Stimulated activated CD4-positive, alpha-beta T cell treated with anti-CD3 and anti-CD28 coated beads, Interleukin-1b, Interleukin-23, amount 100 ng/mL, for 1 hour (primary cell): ENCODE data around the gene OR52K2.
"Not testable (repeated sequence)": the region's sequence is repeated elsewhere in the genome, so short reads cannot be mapped to it uniquely, and the experiment has no call there.

ENCODE experiments used
- DNase-seq, 2 donors: peaks; one replicate each; pipeline ENCODE4 v3.0.0-alpha.2; 2020; ENCODE audit warnings: low read depth in 2 of 2

OR52K2 gene

DNA sequence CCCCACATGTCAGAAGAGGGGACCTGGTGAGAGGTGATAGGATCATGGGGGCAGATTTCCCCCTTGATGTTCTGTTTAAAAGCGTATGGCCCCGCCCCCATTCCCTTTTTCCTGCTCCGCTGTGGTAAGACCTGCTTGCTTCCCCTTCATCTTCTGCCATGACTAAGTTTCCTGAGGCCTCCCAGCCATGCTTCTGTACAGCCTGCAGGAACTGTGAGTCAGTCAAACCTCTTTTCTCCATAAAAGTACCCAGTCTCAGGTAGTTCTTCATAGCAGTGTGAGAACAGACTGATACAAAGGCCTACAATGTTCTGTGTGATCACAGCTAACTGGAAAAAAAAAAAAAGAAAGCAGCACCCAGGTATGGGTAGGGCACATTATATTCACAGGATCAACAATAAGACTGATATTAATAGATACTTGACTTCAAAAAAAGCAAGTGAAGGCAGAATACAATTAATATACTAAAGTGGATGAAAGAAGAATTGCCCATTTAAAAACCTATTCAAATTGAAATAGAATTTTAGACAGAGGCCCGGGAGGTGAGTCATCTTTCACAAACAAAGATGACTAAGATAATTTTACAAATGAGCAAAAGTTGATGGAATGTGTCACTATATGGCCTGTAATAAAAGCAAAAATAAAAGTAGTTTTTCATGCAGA lies 31.6 kb downstream of the OR52K2 start:
- no peak for DNase-seq

DNA sequence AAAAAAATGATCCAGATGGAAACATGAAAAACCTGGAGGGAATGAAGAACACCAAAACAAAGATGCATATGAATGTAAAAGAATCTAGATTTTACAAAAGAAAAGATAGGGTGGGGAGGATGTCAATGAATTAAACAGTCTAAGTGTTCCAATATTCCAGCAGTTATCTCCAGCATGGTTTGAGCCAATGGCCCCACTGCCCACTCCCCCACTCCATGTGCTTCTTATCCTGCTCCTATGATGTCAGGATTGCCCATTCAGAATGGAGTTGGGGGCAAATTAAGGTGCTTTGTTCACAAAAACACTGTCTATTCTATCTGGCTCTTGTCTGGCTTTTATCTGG lies 32.1 kb downstream of the OR52K2 start:
- DNase-seq = no peak

DNA sequence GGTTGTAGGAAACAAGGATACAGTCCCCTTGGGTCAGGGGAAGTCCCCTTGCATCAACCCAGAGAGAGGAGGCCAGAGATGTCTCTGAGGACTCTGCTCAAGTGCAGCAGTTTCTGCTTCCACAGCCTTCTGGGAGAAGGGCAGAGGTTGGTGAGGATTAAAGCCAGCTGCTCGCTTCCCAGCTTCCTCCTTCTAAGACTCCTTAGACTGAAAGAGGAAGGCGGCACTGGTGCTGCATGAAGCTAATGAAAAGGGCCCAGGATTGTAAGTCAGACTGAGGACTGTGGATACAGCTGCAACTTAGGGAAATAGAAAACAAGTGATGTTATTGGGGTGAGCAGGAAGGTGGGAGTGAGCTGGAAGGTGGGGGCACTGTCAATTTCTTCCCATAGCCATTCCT lies 33.4 kb downstream of the OR52K2 start, which contains the start of gene OR52K1:
TSS of gene OR52K1 (plus strand) at position 202 of the 400 bp plus-strand sequence. CDS start 6,255 bp downstream, outside the sequence.
- DNase-seq = no peak

DNA sequence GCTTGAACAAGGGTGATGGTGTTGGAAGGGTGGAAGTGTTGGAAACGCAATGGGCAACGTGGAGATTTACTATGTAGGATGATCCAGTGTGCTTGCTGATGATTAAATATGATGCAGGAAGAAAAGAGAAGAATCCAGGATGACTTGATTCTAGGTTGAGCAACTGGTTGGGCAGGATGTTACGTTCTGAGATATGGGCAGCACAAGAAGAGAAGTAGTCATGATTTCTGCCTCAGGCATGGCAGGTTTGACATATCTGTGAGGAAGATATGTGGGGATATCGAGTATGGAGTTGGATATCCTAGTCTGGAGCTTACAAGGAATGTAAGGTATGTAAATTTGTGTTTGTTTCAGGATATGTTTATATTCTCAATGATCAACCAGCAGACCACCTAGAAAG lies 35.2 kb downstream of the OR52K2 start:
- DNase-seq = no peak

DNA sequence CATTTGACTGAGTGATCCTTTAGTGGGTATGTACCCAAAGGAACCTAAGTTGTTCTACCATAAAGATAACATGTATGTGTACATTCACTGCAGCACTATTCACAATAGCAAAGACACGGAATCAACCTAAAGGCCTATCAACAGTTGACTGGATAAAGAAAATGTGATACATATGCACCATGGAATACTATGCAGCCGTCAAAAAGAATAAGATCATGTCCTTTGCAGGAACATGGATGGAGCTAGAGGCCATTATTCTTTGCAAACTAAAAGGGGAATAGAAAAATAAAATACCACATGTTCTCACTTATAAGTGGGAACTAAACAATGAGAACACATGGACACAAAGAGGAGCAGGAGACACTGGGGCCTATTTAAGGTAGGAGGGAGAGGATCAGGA lies 42.3 kb downstream of the OR52K2 start:
- DNase-seq = not testable (repeated sequence)

DNA sequence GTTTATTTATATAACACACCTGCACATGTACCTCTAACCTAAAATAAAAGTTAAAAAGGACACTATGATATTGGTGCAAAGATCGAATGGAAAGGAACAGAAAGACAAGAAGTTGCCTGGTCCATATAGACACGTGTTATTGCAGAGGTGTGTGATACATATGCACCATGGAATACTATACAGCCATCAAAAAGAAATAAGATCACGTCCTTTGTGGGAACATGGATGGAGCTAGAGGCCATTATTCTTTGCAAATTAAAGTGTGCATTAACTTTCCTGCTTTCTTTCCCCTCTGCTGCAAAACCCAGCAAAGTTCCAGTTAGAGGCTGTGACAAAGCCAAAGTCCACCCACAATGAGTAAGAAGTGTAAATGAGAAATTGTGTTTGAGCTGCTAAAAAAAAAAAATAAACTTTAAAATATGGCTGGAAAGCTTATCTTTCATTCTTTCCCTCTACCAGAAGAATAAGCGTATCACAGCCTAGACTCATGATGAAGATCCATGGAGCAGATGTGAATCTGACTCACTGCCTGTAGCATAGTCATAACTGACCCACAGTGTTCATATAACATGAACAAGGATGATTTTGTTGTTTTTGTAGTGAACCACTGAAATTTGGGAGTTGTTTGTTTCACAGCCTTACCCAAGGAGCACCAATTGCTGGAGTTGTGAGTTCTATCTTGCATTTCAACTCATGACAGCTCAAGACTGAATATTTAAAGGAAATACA lies 42.9 kb downstream of the OR52K2 start:
- no peak for DNase-seq

DNA sequence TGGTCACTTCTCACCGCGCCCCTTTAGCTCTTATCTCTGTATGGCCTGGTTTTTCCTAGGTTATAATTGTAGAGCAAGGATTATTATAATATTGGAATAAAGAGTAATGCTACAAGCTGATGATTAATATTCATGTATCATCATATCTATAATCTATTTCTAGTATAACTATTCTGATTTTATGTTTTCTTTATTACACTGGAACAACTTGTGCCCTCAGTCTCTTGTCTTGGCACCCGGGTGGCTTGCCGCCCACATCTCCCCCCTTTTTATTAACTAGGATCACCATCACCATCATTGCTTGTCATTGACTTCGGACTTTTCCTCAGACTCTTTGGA lies 44.4 kb downstream of the OR52K2 start:
- DNase-seq = no peak

DNA sequence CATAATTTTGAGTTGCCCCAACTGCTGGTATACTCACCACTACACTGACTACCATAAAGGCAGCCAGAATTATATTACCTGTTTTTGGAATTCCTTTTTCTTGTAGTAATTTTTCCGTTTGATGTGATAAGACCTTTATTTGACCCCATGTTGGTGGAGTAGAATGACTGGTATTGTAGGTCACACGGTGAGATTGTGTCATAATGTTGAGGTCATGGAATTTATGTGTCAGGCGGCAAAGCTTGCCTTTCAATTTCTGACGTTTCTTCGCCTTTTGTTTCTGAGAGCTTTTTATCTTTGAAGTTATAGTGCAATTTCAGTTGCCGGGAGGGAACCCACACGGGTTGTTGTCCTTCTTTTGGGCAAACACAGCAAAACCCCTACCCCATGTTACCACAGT lies 46.4 kb downstream of the OR52K2 start:
- no peak for DNase-seq

DNA sequence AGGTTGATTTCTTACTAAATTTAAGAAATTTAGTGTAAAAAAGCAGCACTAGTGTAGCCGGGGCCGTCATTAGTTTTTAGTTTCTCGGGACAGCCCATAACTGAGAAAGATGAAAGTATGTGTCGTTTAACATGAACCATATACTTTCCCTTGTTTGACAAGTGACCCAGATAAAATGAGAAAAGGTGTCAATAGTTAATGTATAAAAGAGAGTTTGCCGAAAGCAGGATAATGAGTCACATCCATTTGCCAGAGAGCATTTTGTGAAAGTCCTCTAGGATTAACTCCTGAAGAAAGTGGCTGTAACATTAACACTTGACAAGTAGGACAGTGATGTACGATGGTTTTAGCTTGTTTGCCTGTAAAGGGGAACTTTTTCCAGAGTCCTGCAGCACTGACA lies 46.9 kb downstream of the OR52K2 start:
- DNase-seq = no peak

DNA sequence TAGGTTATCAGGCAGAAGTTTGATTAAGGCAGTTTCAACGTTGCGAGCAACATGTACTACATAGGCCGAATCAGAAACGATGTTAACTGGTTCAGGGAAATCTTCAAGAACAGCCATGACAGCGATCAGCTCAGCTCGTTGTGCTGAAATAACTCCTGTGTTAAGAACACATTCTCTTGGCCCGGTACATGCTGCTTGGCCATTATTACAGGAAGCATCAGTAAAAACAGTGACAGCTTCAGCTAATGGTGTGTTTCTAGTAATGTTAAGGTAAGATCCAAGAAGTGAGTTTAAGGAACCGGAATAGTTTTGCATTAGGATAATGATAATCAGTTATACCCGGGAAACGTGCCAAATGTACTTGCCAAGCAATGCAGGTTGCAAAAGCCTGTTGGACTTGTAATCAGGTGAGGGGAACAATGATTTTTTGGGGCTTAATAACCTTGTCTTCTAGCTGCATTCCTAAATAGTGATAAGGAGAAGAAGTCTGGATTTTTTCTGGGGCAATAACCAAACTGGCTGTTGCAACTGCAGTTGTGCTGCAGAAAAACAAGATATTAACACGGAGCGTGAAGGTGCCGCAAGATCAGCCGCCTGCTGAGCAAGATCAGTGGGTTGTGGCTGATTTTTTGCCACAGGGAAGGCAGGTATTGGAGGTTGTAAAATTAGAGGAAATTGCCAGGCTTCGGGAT lies 47.6 kb downstream of the OR52K2 start:
- no peak for DNase-seq
